CD1c-positive myeloid dendritic cell (primary cell): ENCODE results near the gene GCG.

Experiments used
- DNase-seq: peaks from one replicate; pipeline ENCODE4 v3.0.0-alpha.2; 2016; ENCODE audit errors: extremely low spot score

The GCG gene

GRCh38 chr2:162100579-162100978, 51.5 kb downstream of the GCG start:
- DNase-seq = no peak

- DNase-seq = no peak
Measured at GRCh38 chr2:162099836-162100235, 52.2 kb downstream of the GCG start.
